DOHH2 (cell line): ENCODE data around the gene WSCD2.

ENCODE experiments used
- EZH2phosphoT487 ChIP-seq: fragments of 200-600 bp; sonication (generic); IDR thresholded peaks from 2 replicates; pipeline ENCODE4 v1.6.1; 2017; ENCODE audit warnings: borderline replicate concordance, mild to moderate bottlenecking, antibody characterized with exemption, low read length, moderate library complexity, mixed read lengths
- TF ChIP-seq, protein P1 (sequence below): fragments of 200-600 bp; sonication (generic); IDR thresholded peaks from one replicate; pipeline ENCODE4 v1.5.1; 2014; ENCODE audit warnings: antibody characterized with exemption, mild to moderate bottlenecking, low read depth, low read length; ENCODE audit not compliant: poor library complexity, severe bottlenecking

DNA sequence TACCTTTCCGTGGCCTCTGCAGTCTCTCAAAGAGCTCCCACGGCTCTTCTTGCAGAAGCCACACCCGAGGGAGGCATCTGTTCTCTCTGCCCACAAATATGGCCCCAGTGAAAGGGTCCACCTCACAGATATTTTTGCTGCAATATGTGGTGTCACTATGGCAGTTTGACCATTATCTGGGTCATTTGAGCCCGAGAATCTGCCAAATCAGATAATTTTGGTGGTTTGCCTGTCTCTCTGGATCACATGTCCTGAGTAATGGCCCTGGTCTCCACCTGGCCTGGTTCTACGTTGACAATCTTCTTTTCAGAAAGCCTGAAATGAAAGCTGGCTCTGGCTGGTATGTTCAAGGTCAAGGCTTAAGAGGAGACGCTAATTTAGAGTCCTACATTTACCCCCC is 5.7 kb upstream of the WSCD2 start:
- TF ChIP-seq, protein P1, sequence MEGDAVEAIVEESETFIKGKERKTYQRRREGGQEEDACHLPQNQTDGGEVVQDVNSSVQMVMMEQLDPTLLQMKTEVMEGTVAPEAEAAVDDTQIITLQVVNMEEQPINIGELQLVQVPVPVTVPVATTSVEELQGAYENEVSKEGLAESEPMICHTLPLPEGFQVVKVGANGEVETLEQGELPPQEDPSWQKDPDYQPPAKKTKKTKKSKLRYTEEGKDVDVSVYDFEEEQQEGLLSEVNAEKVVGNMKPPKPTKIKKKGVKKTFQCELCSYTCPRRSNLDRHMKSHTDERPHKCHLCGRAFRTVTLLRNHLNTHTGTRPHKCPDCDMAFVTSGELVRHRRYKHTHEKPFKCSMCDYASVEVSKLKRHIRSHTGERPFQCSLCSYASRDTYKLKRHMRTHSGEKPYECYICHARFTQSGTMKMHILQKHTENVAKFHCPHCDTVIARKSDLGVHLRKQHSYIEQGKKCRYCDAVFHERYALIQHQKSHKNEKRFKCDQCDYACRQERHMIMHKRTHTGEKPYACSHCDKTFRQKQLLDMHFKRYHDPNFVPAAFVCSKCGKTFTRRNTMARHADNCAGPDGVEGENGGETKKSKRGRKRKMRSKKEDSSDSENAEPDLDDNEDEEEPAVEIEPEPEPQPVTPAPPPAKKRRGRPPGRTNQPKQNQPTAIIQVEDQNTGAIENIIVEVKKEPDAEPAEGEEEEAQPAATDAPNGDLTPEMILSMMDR, result no peak
- TF ChIP-seq EZH2phosphoT487, result no peak
